IMR-90 (cell line): ENCODE results near the gene LMNTD2. TPM values are rescaled to one million over a fixed set of nuclear protein-coding genes. Genes with fewer than 3 reads are reported as not detected.

Experiments
- ATAC-seq: fragments of 200-7000 bp; cut with Tn5 transposase; 2 replicates; pipeline ENCODE4 v1.9.1; 2020; ENCODE audit warnings: low read depth, mild to moderate bottlenecking, moderate library complexity
- BruUV-seq: library from RNA; stranded (reverse); fragments of 400-500 nt; replicated peaks from 2 replicates; lab custom pipeline; 2021; lab: Mats Ljungman, UMichigan
- CTCF ChIA-PET: fragments of 300-600 bp; formaldehyde crosslinking; extraction: SDS; loops from one replicate; lab custom pipeline; 2021; ENCODE audit warnings: antibody characterized with exemption; lab: Yijun Ruan, JAX
- POLR2A ChIA-PET: fragments of 300-600 bp; sonication (Branson Sonifier 250); formaldehyde crosslinking; loops from one replicate; lab custom pipeline; 2022; ENCODE audit warnings: antibody characterized with exemption; ENCODE audit not compliant: unreplicated experiment; lab: Charles Lee
- DNase-seq: peaks from one replicate; pipeline ENCODE4 v3.0.0; 2013
- H2AFZ ChIP-seq: replicated peaks from 2 replicates; pipeline ENCODE3; 2013; ENCODE audit warnings: low read length, mild to moderate bottlenecking; ENCODE audit not compliant: poor library complexity
- H2AK5ac ChIP-seq: 2 replicates; pipeline ENCODE4 v1.6.1; 2013; ENCODE audit warnings: low read depth, low read length, inconsistent platforms
- H2AK9ac ChIP-seq: replicated peaks from 2 replicates; pipeline ENCODE3; 2013; ENCODE audit warnings: mild to moderate bottlenecking, low read depth, low read length, moderate library complexity; ENCODE audit not compliant: poor library complexity
- H2BK120ac ChIP-seq: 2 replicates; pipeline ENCODE4 v1.6.1; 2013; ENCODE audit warnings: low read depth, low read length, inconsistent platforms
- H2BK15ac ChIP-seq: 3 replicates; pipeline ENCODE4 v1.6.1; 2013; ENCODE audit warnings: low read depth, low read length, inconsistent platforms
- H2BK20ac ChIP-seq: 2 replicates; pipeline ENCODE4 v1.6.1; 2013; ENCODE audit warnings: low read depth, mild to moderate bottlenecking, inconsistent platforms, low read length, moderate library complexity
- H2BK5ac ChIP-seq: 2 replicates; pipeline ENCODE4 v1.6.1; 2013; ENCODE audit warnings: mild to moderate bottlenecking, low read depth, low read length, inconsistent platforms; ENCODE audit not compliant: poor library complexity, severe bottlenecking
- H3K14ac ChIP-seq: replicated peaks from 2 replicates; pipeline ENCODE4 v1.6.1; 2013; ENCODE audit warnings: low read depth, low read length, inconsistent platforms
- H3K18ac ChIP-seq: 2 replicates; pipeline ENCODE4 v1.6.1; 2013; ENCODE audit warnings: low read depth, low read length, control low read depth
- H3K23ac ChIP-seq: 2 replicates; pipeline ENCODE4 v1.6.1; 2013; ENCODE audit warnings: low read depth, low read length, inconsistent platforms
- H3K27ac ChIP-seq: 2 replicates; pipeline ENCODE4 v1.5.1; 2013; ENCODE audit warnings: mild to moderate bottlenecking, control low read depth, low read length; ENCODE audit not compliant: insufficient read depth
- H3K27me3 ChIP-seq: 2 replicates; pipeline ENCODE4 v1.6.1; 2013; ENCODE audit warnings: low read length; ENCODE audit not compliant: control insufficient read depth, insufficient read depth
- H3K36me3 ChIP-seq: 2 replicates; pipeline ENCODE4 v1.6.1; 2013; ENCODE audit warnings: low read length, mixed read lengths; ENCODE audit not compliant: control insufficient read depth, insufficient read depth
- H3K4ac ChIP-seq: 2 replicates; pipeline ENCODE4 v1.6.1; 2013; ENCODE audit warnings: low read depth, low read length, inconsistent platforms
- H3K4me1 ChIP-seq: 2 replicates; pipeline ENCODE4 v1.6.1; 2013; ENCODE audit warnings: low read length, mixed read lengths; ENCODE audit not compliant: control insufficient read depth, insufficient read depth
- H3K4me2 ChIP-seq: 2 replicates; pipeline ENCODE4 v1.6.1; 2013; ENCODE audit warnings: low read depth, mild to moderate bottlenecking, control low read depth, low read length, moderate library complexity
- H3K4me3 ChIP-seq: 2 replicates; pipeline ENCODE4 v1.5.1; 2013; ENCODE audit warnings: low read depth, mild to moderate bottlenecking, control low read depth, low read length, moderate library complexity; ENCODE audit not compliant: insufficient read depth
- H3K56ac ChIP-seq: 2 replicates; pipeline ENCODE4 v1.6.1; 2013; ENCODE audit warnings: low read length, inconsistent platforms; ENCODE audit not compliant: insufficient read depth; ENCODE audit errors: extremely low read depth
- H3K79me1 ChIP-seq, 2 experiments: 2 replicates each; pipeline ENCODE4 v1.6.1; 2013; ENCODE audit warnings: low read length in 2 of 2, inconsistent platforms in 1 of 2, low read depth in 1 of 2
- H3K9ac ChIP-seq: 2 replicates; pipeline ENCODE4 v1.6.1; 2013; ENCODE audit warnings: low read depth, low read length, control low read depth
- H3K9me1 ChIP-seq: 2 replicates; pipeline ENCODE4 v1.6.1; 2013; ENCODE audit warnings: low read length, inconsistent platforms; ENCODE audit not compliant: insufficient read depth
- H3K9me3 ChIP-seq: 2 replicates; pipeline ENCODE4 v1.6.1; 2013; ENCODE audit warnings: low read length; ENCODE audit not compliant: control insufficient read depth, insufficient read depth
- H4K20me1 ChIP-seq: 2 replicates; pipeline ENCODE4 v1.6.1; 2013; ENCODE audit warnings: low read length, inconsistent platforms; ENCODE audit not compliant: insufficient read depth
- H4K5ac ChIP-seq: 2 replicates; pipeline ENCODE4 v1.6.1; 2013; ENCODE audit warnings: mild to moderate bottlenecking, low read depth, low read length, control low read depth
- H4K8ac ChIP-seq, 2 experiments: 2 replicates each; pipeline ENCODE4 v1.6.1; 2013; ENCODE audit warnings: low read depth in 2 of 2, low read length in 2 of 2, control low read depth in 1 of 2, inconsistent platforms in 1 of 2
- H4K91ac ChIP-seq: 2 replicates; pipeline ENCODE4 v1.6.1; 2013; ENCODE audit warnings: low read depth, low read length, inconsistent platforms; ENCODE audit not compliant: insufficient read depth
- CEBPB ChIP-seq: IDR thresholded peaks from 2 replicates; pipeline ENCODE4 v1.6.1; 2012; ENCODE audit warnings: low read depth, low read length, improper control_type of control experiment
- CTCF ChIP-seq: conservative IDR thresholded peaks from 2 replicates; pipeline ENCODE4 v1.5.1; 2012; ENCODE audit warnings: mild to moderate bottlenecking, low read depth, low read length, improper control_type of control experiment
- MAZ ChIP-seq: IDR thresholded peaks from 2 replicates; pipeline ENCODE4 v1.6.1; 2012; ENCODE audit warnings: low read depth, mild to moderate bottlenecking, low read length, improper control_type of control experiment, moderate library complexity, borderline replicate concordance
- RAD21 ChIP-seq: IDR thresholded peaks from 2 replicates; pipeline ENCODE4 v1.6.1; 2012; ENCODE audit warnings: low read length, improper control_type of control experiment
- RCOR1 ChIP-seq: IDR thresholded peaks from 2 replicates; pipeline ENCODE4 v1.6.1; 2012; ENCODE audit warnings: mild to moderate bottlenecking, low read length, improper control_type of control experiment; ENCODE audit not compliant: insufficient replicate concordance
- WGBS, 2 experiments: methylation state at CpG; one replicate each; pipeline versions ENCODE4 v1.1.5 to v1.1.7; 2013; ENCODE audit warnings: missing lambda C conversion rate in 2 of 2; ENCODE audit not compliant: insufficient read length in 1 of 2; ENCODE audit errors: extremely low coverage in 2 of 2; 5-methylcytosine and 5-hydroxymethylcytosine counted together
- dilution Hi-C: fragments of 300-500 bp; cut with HindIII; formaldehyde crosslinking; loops from one replicate; pipeline ENCODE4 v1.14.3; 2018; ENCODE audit warnings: low sequenced_read_pairs; ENCODE audit not compliant: unreplicated experiment
- in situ Hi-C: fragments of 300-500 bp; cut with MboI; formaldehyde crosslinking; loops from 3 replicates; pipeline ENCODE4 v1.14.3; 2019; ENCODE audit warnings: low sequenced_read_pairs, inconsistent platforms, mixed read lengths
- intact Hi-C: fragments of 100-400 bp; cut with micrococcal nuclease; formaldehyde crosslinking; loops from 2 replicates; pipeline ENCODE4 v1.10.0; 2022
- polyA plus RNA-seq, 3 experiments: library from polyadenylated mRNA; depleted of rRNA; stranded (reverse); fragments of >200 nt; gene quantifications; 2 replicates each; pipeline ENCODE4 v1.2.3, GENCODE V29; 2012; ENCODE audit warnings: low replicate concordance in 1 of 3
- total RNA-seq: library from RNA; depleted of rRNA; stranded (reverse); fragments of >200 nt; gene quantifications from 2 replicates; pipeline ENCODE4 v1.2.3, GENCODE V29; 2012

The LMNTD2 gene
- total and polyA plus RNA-seq, 2 of the 4 experiments (the other 2 are of a cell fraction): 0.18 to 1.3 TPM

DNA sequence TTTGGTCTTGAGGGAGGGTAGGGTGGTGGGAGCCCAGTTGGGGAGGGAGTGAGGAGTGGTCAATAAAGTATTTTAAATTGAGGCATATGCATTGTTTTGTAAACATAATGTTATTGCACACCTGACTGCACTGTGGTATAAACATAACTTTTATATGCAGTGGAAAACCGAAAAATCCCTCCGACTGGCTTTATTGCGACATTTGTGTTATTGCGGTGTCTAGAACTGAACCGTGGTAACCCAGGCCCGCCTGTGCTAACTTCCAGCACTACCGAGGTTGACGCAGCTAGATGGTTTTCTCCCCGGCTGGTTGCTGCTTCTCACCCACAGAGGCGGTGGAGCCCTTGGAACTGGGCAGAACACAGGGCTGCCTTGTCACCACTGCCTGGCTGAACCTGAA lies 45.9 kb downstream of the LMNTD2 start:
- no peak for DNase-seq

More for the DNA sequence above, 45.9 kb downstream of the LMNTD2 start:
- Histone ChIP-seq H4K8ac (no peak overlapping the region), H2AFZ (no peak overlapping the region), H3K9ac (no peak overlapping the region), H3K27me3 (no peaks in the 10 kb centered on the region), H3K18ac (no peak overlapping the region), H2BK5ac (no peak overlapping the region), H3K14ac (no peak overlapping the region), H3K4ac (no peak overlapping the region), H4K91ac (no peak overlapping the region), H3K56ac (no peak overlapping the region), H2AK5ac (no peak overlapping the region), H2BK15ac (no peak overlapping the region), H3K27ac (no peak overlapping the region), H4K5ac (no peak overlapping the region), H3K4me3 (no peak overlapping the region), H3K4me2 (no peak overlapping the region), H3K36me3 (peaks cover 14% of the 10 kb centered on the region), H3K23ac (no peak overlapping the region), H2AK9ac (no peak overlapping the region), H3K9me1 (peaks cover 3% of the 10 kb centered on the region; the same call in 1 of the 2 replicates), H3K4me1 (no peaks in the 10 kb centered on the region), H3K79me1 (peaks cover 0 to 3% of the 10 kb centered on the region in 2 experiments; a peak in 3 of 4 replicates), H4K20me1 (no peaks in the 10 kb centered on the region), H3K9me3 (peaks cover 6% of the 10 kb centered on the region; the same call in 1 of the 2 replicates), H2BK20ac (no peak overlapping the region), H2BK120ac (no peak overlapping the region)
- no TSS peak for BruUV-seq
- ATAC-seq: no peak
- intact Hi-C loops: loop anchor here (5.0 kb wide), 1 partner anchor 307 kb away; the partner anchor contains the start of genes BET1L and RIC8A
- dilution Hi-C loops: no loop called here
- in situ Hi-C loops: no loop called here
- POLR2A ChIA-PET: no interaction called here
- TF ChIP-seq MAZ (no peak), CTCF (no peak), RAD21 (no peak), CEBPB (peak; percentile 58), RCOR1 (no peak)
- CTCF ChIA-PET: no interaction called here
- WGBS, 2 experiments: 100% methylated on average over 9 of the region's 10 CpGs; no CpG with 5 or more reads in 1 of the 2 experiments
